K562 treated with DMSO at 1 percent for 24 hours (cell line): Measurements from ENCODE around the gene ABCA1. TPM values are rescaled to one million over a fixed set of nuclear protein-coding genes. Genes with fewer than 3 reads are reported as not detected.

Experiments
- total RNA-seq: library from RNA; unstranded; fragments of 300-600 nt; gene quantifications from 2 replicates; pipeline ENCODE4 v1.2.3, GENCODE V29; 2022; ENCODE audit warnings: low read depth; ENCODE audit not compliant: insufficient read depth

The ABCA1 gene, protein sequence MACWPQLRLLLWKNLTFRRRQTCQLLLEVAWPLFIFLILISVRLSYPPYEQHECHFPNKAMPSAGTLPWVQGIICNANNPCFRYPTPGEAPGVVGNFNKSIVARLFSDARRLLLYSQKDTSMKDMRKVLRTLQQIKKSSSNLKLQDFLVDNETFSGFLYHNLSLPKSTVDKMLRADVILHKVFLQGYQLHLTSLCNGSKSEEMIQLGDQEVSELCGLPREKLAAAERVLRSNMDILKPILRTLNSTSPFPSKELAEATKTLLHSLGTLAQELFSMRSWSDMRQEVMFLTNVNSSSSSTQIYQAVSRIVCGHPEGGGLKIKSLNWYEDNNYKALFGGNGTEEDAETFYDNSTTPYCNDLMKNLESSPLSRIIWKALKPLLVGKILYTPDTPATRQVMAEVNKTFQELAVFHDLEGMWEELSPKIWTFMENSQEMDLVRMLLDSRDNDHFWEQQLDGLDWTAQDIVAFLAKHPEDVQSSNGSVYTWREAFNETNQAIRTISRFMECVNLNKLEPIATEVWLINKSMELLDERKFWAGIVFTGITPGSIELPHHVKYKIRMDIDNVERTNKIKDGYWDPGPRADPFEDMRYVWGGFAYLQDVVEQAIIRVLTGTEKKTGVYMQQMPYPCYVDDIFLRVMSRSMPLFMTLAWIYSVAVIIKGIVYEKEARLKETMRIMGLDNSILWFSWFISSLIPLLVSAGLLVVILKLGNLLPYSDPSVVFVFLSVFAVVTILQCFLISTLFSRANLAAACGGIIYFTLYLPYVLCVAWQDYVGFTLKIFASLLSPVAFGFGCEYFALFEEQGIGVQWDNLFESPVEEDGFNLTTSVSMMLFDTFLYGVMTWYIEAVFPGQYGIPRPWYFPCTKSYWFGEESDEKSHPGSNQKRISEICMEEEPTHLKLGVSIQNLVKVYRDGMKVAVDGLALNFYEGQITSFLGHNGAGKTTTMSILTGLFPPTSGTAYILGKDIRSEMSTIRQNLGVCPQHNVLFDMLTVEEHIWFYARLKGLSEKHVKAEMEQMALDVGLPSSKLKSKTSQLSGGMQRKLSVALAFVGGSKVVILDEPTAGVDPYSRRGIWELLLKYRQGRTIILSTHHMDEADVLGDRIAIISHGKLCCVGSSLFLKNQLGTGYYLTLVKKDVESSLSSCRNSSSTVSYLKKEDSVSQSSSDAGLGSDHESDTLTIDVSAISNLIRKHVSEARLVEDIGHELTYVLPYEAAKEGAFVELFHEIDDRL (N-terminal part only)
- 0.03 TPM in 1 of 2 replicates, not detected in the other for total RNA-seq

DNA sequence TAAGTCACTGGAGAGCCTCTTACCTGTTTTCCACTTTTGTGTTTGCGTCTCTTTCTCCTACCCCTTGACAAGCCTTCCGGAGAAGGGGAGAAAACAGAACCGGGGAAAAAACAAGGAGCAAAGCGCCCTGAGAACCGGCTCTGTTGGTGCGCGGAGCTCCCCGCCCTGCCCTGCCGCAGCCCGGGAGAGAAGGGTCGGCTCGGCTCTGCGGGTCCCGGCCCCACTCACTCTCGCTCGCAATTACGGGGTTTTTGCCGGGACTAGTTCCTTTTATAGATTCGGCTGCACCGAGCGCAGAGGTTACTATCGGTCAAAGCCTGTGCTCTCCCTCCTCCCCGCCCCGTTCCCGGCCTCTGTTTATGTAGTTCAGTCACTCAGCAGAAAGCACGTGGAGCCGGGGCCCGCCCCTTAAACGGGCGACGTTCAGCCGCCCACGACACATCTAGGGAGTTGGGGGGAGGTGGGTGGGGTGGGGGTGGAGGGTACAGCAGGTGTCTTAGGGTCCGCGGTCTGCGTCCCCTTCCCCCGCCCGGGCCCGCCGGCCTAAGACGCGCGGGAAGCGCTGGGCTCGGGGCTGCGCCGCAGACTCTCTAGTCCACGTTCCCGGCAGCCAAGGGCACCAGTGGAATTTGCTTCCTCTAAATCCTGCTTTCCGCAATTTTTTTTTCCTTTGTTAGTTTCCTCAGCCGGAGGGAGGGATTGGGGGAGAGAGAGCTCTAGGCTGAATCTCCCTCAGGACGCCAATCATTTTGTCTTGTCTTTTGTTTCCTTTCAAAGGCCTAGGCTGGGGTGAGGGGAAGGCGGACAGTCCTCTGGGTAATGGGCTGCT lies at the start of gene ABCA1:
TSS of gene ABCA1 (minus strand) at position 244 of the 829 bp plus-strand sequence. CDS start 24,476 bp downstream, outside the sequence.

DNA sequence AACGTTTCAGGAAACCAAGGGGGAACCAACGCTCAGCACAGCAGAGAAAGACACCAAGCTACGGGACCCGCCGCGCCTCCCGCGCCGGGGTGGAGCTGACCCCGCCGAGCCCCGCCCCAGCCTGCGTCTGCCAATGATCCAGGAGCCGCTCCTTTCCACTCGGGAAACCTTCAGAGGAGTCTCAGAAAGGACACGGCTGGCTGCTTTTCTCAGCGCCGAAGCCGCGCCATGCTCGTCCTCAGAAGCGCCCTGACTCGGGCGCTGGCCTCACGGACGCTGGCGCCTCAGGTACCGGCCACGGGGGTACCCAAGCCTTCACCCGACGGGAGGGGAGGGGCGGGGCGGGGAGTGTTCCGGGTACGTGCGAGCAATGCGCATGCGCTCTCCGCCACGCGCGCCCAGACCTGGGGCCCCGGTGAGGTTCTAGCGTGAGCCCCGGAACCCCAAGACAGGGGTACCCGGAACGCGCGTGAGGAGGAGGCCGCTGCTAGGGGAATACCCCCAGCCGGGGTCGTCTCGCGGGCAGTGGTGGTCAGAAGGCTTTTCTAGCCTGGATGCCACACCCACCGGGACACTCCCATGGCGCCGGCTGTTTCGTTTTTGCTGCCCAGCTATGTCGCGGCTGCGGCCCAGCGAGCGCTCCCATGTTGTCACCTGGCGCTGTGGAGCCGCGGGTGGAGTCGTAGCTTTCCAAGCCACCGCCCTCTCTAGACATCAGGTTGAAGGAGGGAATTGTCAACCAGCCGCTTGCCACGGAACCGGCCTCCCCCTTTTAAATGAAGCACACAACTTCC lies 180.2 kb downstream of the ABCA1 start, which contains the start of gene NIPSNAP3A:
TSS of gene NIPSNAP3A (plus strand) at position 119 of the 794 bp plus-strand sequence. CDS start at position 229, 110 bp downstream.

Other genes with a start within 250 kb of the ABCA1 start
- gene OR13D1, start 233.6 kb downstream of the ABCA1 start, total RNA-seq: not detected in 2 replicates
- 18.1 and 21.8 TPM in 2 replicates for gene NIPSNAP3A, start 180.5 kb downstream of the ABCA1 start, total RNA-seq
- gene NIPSNAP3B, start 164.0 kb downstream of the ABCA1 start, total RNA-seq: 1.4 and 3.5 TPM in 2 replicates